Activated CD4-positive, alpha-beta T cell treated with anti-CD3 and anti-CD28 coated beads, Interleukin-2, amount 50 U/mL, for 24 hours (primary cell): ENCODE data around the gene C1orf87.

Experiments used
- DNase-seq, 2 donors: peaks; one replicate each; pipeline ENCODE4 v3.0.0-alpha.2; 2020; ENCODE audit warnings: low read depth in 1 of 2, low spot score in 1 of 2

C1orf87 gene

DNA sequence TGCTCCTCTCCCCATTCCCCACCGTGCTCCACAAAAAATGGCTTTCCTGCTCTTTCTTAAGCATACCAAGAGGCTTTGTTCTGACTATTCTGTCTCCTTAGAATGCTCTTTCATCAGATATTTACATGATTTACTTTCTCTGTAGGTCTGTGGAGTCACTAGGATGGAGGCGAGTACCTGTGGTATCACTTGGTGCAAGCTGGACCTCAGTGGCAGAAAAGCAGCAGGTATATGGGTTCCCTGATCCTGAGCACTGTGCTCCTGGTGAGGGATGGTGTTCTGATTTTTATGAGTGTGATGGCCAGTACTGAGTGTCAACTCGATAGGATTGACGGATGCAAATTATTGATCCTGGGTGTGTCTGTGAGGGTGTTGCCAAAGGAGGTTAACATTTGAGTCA, 10.0 kb downstream of the C1orf87 start:
- DNase-seq, result no peak

DNA sequence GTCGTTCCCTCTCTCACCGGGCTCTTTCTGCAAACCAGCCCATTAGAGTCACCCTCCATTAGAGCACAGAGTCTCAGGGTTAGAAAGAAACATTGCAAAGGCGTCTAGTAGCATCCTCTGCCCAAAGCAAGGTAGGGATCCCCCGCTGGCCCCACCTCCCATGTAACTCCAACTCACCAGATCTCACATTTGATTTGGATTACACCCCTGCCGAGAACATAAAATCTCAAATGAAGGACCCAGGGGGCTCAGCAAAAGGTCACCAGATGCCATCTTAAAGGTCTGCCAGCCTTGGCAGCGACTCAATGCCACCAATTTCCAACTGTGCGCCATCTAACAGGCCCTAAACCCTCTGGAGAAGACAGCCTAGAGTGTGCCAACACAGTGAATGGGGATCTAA, 14.1 kb downstream of the C1orf87 start:
- no peak for DNase-seq

DNA sequence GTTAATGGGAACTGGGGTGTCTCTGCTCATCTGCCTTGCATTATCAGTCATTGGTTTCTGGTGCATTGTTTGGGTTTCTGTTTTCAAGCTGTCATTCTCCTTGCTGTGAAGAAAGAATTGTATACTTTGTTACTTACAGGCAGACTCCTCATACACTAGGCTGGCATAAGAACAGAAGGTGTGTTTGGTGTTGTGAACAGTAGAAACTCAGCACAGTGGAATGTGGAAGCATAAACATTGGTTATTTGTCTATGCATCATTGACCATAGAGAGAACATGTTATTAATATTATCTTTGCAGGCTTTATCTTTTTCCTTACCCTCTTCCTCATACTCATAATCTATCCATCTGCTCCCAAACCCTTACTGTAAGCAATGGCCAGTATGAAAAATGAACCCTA, 18.2 kb downstream of the C1orf87 start:
- no peak for DNase-seq

- no peak for DNase-seq
Measured at GRCh38 chr1:60054374-60054773, 19.2 kb downstream of the C1orf87 start.

- DNase-seq, result no peak
Measured at GRCh38 chr1:60052601-60053000, 21.0 kb downstream of the C1orf87 start.

DNA sequence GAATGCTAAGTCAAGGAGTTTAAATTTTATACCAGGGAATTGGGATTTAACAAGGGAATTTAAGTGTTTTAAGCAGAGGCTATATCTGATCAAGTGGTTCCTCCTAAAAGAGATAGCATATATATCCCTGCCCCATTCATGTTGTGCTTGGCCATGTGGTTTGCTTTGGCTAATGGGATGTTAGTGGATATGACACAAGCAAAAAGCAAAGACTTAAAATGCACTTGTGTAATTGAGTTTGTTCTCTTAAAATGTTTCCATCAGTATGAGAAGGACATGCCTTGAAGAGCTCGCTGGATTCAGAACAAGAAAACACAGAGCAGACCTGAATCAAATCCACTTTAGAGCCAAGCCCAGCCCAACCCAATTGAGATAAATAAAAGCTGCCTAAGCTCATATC, 22.4 kb downstream of the C1orf87 start:
- DNase-seq, result no peak

DNA sequence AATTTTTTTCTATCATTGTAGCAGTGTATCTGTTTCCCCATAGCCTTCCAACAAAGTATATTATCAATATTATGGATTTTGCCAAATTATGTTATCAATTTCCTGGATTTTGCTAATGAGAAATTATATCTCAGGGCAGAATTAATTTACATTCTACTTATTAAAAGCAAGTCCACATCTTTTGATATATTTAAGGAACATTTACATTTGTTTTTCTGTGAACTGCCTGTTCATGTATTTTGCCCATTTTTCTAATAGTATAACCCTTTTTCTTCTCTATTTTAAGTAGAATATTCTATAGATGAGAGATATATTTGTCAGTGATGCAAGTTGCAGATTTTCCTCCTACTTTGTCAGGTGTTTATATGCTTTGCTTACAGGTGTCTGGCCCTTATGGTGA, 24.4 kb downstream of the C1orf87 start:
- no peak for DNase-seq

DNA sequence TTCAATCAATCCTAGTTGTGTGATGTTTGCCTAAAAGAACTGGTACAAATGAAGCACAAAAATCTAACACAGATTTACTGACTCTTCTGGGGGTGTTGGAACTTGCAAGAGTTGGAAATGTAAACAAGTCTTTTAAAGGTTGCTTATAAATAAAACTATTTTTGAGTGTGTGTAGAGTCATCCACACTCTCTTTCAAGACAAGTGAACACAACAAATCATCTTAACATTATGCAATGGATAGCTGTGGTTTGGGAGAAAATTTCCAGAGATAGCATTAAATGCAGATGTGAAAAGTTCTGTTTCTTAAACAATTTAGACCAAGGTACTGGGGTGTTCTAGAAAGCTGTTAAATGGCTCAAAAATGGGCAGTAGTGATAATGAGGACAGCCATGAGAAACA, 28.7 kb downstream of the C1orf87 start:
- no peak for DNase-seq

GRCh38 chr1:60041783-60042182, 31.8 kb downstream of the C1orf87 start:
- no peak for DNase-seq

- DNase-seq, result no peak
Measured at GRCh38 chr1:60037669-60038068, 35.9 kb downstream of the C1orf87 start.

DNA sequence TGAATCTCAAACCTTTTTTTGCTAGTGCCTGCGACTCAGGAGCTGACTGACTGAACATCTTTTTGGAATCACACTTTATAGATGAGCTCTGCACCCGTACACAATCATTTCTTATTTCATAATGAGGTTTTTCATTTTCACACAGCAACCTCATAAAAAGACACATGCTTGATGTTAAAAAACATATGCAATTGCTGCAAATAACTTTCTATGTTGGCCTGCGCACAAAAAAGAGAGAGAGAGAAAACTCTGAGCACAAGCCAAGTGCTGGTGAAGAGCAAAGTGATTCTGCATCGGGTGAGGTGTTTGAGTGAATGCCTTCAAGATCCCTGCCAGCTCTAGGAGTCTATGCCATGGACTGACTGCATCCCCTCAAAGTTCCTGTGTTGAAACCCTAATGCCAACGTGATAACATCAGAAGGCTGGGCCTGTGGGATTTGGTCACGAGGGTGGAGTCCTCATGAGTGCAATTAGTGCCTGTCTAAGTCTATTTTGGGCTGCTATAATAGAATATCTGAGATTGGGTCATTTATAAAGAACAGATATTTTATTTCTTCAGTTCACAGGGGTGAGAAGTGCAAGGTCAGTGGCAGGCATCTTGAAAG, 36.6 kb downstream of the C1orf87 start:
- DNase-seq, result no peak

DNA sequence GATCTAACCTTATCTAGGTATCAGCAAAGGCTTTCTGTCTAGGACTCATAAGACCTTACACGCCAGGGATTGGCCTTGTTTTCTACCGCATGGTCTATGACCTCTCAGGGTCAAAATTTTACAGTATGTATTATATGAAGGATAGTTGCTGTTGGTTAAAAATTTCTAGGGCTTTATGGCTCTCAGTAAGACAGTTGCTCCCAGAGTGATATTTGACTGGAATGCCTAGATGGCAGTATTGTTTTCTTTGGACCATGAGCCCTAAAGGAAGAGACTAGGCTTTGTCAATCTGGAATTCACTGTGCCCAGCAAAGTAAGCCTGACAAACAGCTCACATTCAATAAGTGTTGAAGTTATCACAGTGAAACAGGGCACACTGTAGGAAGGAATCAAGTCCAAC, 37.6 kb downstream of the C1orf87 start:
- DNase-seq, result no peak

GRCh38 chr1:60034999-60035398, 38.6 kb downstream of the C1orf87 start:
- DNase-seq, result no peak

GRCh38 chr1:60033066-60033465, 40.5 kb downstream of the C1orf87 start:
- DNase-seq, result no peak

GRCh38 chr1:60031146-60031545, 42.4 kb downstream of the C1orf87 start:
- DNase-seq, result no peak

- DNase-seq, result no peak
Measured at GRCh38 chr1:60025552-60025951, 48.0 kb downstream of the C1orf87 start.

DNA sequence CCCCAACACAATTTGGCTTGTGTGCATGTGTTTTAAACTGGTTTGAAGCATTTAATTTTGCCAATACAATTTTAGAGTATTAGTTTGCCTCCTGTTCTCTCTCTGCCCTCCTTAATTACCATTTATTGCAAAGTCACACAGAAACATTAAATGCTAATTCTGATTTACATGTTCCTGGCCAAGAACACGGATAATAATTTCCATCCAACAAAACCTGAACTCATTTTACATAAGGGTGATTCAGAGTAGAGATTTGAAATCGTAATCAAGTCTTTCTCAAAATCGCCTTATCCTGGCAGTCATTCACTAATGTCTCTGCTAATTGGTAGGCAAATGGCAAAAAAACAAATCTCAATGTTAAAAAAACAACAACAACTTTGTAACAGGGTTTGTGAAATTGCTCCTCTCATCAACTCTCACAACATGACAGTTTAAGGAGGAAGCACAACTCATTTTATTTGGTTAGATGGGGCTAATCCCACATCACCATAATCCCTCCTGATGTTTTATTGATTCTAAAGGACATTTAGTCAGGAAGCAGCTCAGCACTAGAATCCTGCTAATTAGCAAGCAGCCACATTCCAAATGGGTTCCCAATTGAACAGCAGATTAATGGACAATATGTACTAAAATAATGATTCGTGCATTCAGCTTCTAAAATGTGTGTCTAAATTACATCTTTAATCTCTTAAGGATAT, 55.9 kb downstream of the C1orf87 start:
- no peak for DNase-seq

DNA sequence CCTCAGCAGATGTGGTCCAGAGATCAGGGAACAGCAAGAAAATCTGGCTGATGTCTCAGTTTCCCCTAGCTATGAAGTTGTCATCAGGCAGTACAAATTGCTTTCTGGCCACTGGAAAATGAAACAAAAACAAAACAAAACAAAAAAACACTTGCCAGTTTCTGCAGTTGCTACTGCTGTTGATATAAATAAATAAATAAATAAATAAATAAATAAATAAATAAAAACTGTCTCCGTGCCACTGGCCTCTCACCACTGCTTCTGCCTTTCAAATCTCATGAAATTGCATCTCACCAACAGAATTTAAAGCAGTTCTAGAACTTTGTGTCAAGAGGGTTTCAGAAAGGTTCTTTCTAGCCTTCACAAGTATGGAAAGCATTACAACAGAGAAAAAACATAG, 62.9 kb downstream of the C1orf87 start:
- DNase-seq, result no peak

GRCh38 chr1:60008500-60008899, 65.1 kb downstream of the C1orf87 start:
- DNase-seq, result no peak

DNA sequence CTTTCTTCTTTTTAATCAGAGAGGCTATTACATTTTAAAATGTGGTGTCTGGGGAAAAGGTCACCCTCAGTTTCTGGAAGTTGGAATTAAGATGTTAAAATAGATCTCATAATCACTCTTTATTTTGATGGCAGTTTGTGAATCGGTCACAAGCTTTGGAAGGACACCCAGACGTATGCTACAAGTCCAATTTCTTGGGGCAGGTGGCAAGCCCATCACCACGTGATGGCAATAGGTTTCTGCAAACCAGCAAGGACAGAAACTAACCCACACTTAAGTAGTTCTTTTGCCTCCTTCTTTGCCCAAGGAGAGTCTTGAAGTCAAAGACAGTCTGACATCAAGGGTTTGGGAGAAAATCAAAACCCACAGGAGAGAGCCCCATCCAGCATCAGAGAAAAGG, 72.9 kb downstream of the C1orf87 start:
- DNase-seq, result no peak

DNA sequence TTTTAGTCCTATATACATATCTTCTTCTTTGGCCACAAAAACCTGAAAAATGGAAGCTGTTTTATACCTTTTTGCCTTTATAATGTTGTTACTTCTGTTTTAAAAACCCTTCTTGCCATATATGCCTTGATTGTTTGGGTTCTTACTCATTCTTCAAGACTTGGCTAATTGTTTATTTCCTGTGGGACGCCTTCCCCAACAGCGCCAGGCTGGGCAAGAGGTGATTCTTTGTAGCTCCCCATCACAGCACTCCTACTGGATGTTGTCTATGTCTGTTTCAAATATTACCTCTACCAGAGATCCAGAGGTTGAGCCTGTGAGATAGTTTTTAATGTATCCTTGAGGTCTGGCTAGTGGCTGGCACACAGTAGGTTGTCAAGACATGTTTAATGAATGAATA, 73.8 kb downstream of the C1orf87 start:
- no peak for DNase-seq

- DNase-seq, result no peak
Measured at GRCh38 chr1:59999006-59999405, 74.6 kb downstream of the C1orf87 start.

GRCh38 chr1:59997479-59998115, 76.0 kb downstream of the C1orf87 start:
- no peak for DNase-seq
